HepG2 (cell line): ENCODE measurements around the gene RIPOR1. TPM values are rescaled to one million over a fixed set of nuclear protein-coding genes. Genes with fewer than 3 reads are reported as not detected.

Experiments
- FUBP1 ChIP-seq: sonication (generic); formaldehyde crosslinking; IDR thresholded peaks from 2 replicates; pipeline ENCODE4 v1.5.1; 2020; ENCODE audit warnings: missing genetic modification reagents, mild to moderate bottlenecking, borderline replicate concordance
- KDM2A ChIP-seq: sonication (generic); formaldehyde crosslinking; IDR thresholded peaks from 2 replicates; pipeline ENCODE4 v1.4.0; 2020; ENCODE audit warnings: low read depth, missing genetic modification reagents, borderline replicate concordance
- MTF2 ChIP-seq: sonication (generic); formaldehyde crosslinking; IDR thresholded peaks from 2 replicates; pipeline ENCODE4 v1.5.0; 2020; ENCODE audit warnings: missing genetic modification reagents, borderline replicate concordance
- SNAI1 ChIP-seq: sonication (generic); formaldehyde crosslinking; IDR thresholded peaks from 2 replicates; pipeline ENCODE4 v1.5.0; 2020; ENCODE audit warnings: mild to moderate bottlenecking, missing genetic modification reagents, borderline replicate concordance
- ZEB1 ChIP-seq: IDR thresholded peaks from 2 replicates; pipeline ENCODE4 v1.6.1; 2012; ENCODE audit warnings: mild to moderate bottlenecking, low read depth, inconsistent platforms; ENCODE audit not compliant: insufficient replicate concordance
- ZNF18 ChIP-seq: sonication (generic); formaldehyde crosslinking; IDR thresholded peaks from 2 replicates; pipeline ENCODE4 v1.8.0; 2022; ENCODE audit warnings: mild to moderate bottlenecking, missing genetic modification reagents; ENCODE audit not compliant: insufficient replicate concordance
- polyA plus RNA-seq, 8 experiments: library from polyadenylated mRNA; depleted of rRNA in 3 of 8; stranded (reverse) in 7 of 8; unstranded in 1 of 8; fragments of >200 nt; fragmentation: Illumina TruSeq in 4 of 8; extraction: Trizol in 4 of 8; gene quantifications; 2 replicates each; pipeline versions ENCODE4 v1.2.1 to v1.2.3, GENCODE V29; 2011 to 2016; ENCODE audit warnings: low read depth in 4 of 8, missing spikeins in 1 of 8, mixed read lengths in 1 of 8; ENCODE audit not compliant: insufficient read depth in 1 of 8
- total RNA-seq, 5 experiments: library from RNA; depleted of rRNA; stranded (reverse); fragments of >200 nt; fragmentation: Illumina TruSeq; extraction: Trizol; gene quantifications; 2 replicates each; pipeline ENCODE4 v1.2.3, GENCODE V29; 2016; ENCODE audit warnings: low read depth in 1 of 5
- TF ChIP-seq, protein P1 (sequence below), 2 experiments: fragments of 450-650 bp in 1 of 2; sonication (generic) in 1 of 2; formaldehyde crosslinking in 1 of 2; IDR thresholded peaks; 2 replicates each; pipeline versions ENCODE4 v1.6.1 to v1.8.0; 2016 to 2022; ENCODE audit warnings: antibody characterized with exemption in 1 of 2, mild to moderate bottlenecking in 1 of 2, missing genetic modification reagents in 1 of 2
- TF ChIP-seq, protein P2 (sequence below): sonication (generic); formaldehyde crosslinking; IDR thresholded peaks from 2 replicates; pipeline ENCODE4 v1.4.0; 2020; ENCODE audit warnings: missing genetic modification reagents
- TF ChIP-seq, protein P3 (sequence below): sonication (generic); IDR thresholded peaks from 2 replicates; pipeline ENCODE4 v1.6.1; 2016; ENCODE audit warnings: low read depth, borderline replicate concordance
- TF ChIP-seq, protein P4 (sequence below): sonication (generic); formaldehyde crosslinking; IDR thresholded peaks from 2 replicates; pipeline ENCODE4 v1.5.0; 2020; ENCODE audit warnings: missing genetic modification reagents

Gene RIPOR1
- total and polyA plus RNA-seq, 2 of the 13 experiments (the other 11 are each of a cell fraction or from before 2014, with no cell fraction given) = 4.6 to 8.1 TPM

DNA sequence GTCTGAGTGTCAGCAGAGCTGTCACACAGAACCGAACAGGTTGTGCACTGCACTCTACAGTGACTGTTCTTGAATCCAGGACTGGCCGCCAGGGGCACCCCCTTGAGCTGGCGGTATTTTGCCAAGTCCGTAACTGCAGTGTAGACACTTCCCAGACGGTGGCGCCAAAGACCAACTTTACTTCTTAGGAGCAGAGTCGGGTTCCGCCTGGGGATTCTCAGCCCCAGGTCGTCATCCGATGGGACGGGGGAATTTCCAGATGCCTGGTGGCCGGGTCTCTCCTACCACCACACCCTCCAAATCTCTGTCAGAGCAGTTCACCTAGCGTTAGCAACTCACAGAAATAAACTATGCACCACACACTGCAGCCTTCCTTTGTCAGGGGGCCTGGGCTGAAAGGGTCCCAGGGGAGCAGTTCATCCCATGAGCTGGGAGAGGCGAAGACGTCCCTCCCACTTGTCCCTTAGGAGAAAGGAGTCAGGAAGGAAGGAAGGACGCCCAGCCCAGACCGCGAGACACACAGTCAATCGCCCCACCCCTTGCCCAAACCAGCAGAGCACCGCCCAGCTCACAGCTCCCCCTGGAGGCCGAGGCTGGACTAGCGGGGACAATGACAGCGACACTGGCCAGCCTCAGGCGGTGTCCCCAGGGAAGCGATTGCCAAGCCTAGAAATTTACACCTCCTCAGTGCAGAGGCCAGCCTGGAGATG, 7.4 kb upstream of the RIPOR1 start (continued):
- TF ChIP-seq, protein P1, sequence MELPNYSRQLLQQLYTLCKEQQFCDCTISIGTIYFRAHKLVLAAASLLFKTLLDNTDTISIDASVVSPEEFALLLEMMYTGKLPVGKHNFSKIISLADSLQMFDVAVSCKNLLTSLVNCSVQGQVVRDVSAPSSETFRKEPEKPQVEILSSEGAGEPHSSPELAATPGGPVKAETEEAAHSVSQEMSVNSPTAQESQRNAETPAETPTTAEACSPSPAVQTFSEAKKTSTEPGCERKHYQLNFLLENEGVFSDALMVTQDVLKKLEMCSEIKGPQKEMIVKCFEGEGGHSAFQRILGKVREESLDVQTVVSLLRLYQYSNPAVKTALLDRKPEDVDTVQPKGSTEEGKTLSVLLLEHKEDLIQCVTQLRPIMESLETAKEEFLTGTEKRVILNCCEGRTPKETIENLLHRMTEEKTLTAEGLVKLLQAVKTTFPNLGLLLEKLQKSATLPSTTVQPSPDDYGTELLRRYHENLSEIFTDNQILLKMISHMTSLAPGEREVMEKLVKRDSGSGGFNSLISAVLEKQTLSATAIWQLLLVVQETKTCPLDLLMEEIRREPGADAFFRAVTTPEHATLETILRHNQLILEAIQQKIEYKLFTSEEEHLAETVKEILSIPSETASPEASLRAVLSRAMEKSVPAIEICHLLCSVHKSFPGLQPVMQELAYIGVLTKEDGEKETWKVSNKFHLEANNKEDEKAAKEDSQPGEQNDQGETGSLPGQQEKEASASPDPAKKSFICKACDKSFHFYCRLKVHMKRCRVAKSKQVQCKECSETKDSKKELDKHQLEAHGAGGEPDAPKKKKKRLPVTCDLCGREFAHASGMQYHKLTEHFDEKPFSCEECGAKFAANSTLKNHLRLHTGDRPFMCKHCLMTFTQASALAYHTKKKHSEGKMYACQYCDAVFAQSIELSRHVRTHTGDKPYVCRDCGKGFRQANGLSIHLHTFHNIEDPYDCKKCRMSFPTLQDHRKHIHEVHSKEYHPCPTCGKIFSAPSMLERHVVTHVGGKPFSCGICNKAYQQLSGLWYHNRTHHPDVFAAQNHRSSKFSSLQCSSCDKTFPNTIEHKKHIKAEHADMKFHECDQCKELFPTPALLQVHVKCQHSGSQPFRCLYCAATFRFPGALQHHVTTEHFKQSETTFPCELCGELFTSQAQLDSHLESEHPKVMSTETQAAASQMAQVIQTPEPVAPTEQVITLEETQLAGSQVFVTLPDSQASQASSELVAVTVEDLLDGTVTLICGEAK (IDR thresholded peaks at IDR 0.05) = no peak
- TF ChIP-seq, protein P1 (CRISPR knock-in tag; IDR thresholded peaks at IDR 0.05) = no peak
- TF ChIP-seq, protein P2, sequence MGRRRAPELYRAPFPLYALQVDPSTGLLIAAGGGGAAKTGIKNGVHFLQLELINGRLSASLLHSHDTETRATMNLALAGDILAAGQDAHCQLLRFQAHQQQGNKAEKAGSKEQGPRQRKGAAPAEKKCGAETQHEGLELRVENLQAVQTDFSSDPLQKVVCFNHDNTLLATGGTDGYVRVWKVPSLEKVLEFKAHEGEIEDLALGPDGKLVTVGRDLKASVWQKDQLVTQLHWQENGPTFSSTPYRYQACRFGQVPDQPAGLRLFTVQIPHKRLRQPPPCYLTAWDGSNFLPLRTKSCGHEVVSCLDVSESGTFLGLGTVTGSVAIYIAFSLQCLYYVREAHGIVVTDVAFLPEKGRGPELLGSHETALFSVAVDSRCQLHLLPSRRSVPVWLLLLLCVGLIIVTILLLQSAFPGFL (CRISPR knock-in tag) = no peak
- TF ChIP-seq MTF2 (CRISPR knock-in tag) = peak; percentile 52; the same call in 1 of the 2 replicates
- TF ChIP-seq, protein P3, sequence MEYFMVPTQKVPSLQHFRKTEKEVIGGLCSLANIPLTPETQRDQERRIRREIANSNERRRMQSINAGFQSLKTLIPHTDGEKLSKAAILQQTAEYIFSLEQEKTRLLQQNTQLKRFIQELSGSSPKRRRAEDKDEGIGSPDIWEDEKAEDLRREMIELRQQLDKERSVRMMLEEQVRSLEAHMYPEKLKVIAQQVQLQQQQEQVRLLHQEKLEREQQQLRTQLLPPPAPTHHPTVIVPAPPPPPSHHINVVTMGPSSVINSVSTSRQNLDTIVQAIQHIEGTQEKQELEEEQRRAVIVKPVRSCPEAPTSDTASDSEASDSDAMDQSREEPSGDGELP = peak; percentile 21; the same call in 1 of the 2 replicates
- peak; percentile 90 for TF ChIP-seq KDM2A (CRISPR knock-in tag)
- no peak for TF ChIP-seq ZEB1
- TF ChIP-seq FUBP1 (CRISPR knock-in tag) = no peak
- TF ChIP-seq ZNF18 = no peak
- TF ChIP-seq, protein P4, sequence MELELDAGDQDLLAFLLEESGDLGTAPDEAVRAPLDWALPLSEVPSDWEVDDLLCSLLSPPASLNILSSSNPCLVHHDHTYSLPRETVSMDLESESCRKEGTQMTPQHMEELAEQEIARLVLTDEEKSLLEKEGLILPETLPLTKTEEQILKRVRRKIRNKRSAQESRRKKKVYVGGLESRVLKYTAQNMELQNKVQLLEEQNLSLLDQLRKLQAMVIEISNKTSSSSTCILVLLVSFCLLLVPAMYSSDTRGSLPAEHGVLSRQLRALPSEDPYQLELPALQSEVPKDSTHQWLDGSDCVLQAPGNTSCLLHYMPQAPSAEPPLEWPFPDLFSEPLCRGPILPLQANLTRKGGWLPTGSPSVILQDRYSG (CRISPR knock-in tag) = no peak
- no peak for TF ChIP-seq SNAI1 (CRISPR knock-in tag)
